Measurements from ENCODE around the gene PLPP3.

- TF ChIP-seq, protein P1, sequence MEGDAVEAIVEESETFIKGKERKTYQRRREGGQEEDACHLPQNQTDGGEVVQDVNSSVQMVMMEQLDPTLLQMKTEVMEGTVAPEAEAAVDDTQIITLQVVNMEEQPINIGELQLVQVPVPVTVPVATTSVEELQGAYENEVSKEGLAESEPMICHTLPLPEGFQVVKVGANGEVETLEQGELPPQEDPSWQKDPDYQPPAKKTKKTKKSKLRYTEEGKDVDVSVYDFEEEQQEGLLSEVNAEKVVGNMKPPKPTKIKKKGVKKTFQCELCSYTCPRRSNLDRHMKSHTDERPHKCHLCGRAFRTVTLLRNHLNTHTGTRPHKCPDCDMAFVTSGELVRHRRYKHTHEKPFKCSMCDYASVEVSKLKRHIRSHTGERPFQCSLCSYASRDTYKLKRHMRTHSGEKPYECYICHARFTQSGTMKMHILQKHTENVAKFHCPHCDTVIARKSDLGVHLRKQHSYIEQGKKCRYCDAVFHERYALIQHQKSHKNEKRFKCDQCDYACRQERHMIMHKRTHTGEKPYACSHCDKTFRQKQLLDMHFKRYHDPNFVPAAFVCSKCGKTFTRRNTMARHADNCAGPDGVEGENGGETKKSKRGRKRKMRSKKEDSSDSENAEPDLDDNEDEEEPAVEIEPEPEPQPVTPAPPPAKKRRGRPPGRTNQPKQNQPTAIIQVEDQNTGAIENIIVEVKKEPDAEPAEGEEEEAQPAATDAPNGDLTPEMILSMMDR (IDR thresholded peaks at IDR 0.05), result no peak
- TF ChIP-seq POLR2AphosphoS5 (IDR thresholded peaks at IDR 0.05; ENCODE audit: low read depth, low read length), result no peak
- TF ChIP-seq REST (IDR thresholded peaks at IDR 0.05; ENCODE audit: insufficient read depth in 1 of 2, low read depth in 2 of 2, low read length in 1 of 2), result no peak
- no peak for TF ChIP-seq TCF7L2 (IDR thresholded peaks at IDR 0.05; ENCODE audit: low read depth, low read length)
- TF ChIP-seq SIN3A (IDR thresholded peaks at IDR 0.05; ENCODE audit: borderline replicate concordance, insufficient read depth, low read depth, low read length), result no peak
These were observed 3.5 kb downstream of the PLPP3 start for GRCh38 chr1:56575865-56576264.
